Skeletal muscle tissue (tissue), 4 donors: Measurements from ENCODE around the gene TMCC2. TPM values are rescaled to one million over a fixed set of nuclear protein-coding genes. Genes with fewer than 3 reads are reported as not detected.

Source experiments
- H3K27ac ChIP-seq: one replicate; pipeline ENCODE4 v1.7.0; 2013; ENCODE audit warnings: mild to moderate bottlenecking, low read depth, low read length, inconsistent platforms
- H3K27me3 ChIP-seq, 3 donors: one replicate each; pipeline ENCODE4 v1.7.0; 2013; ENCODE audit warnings: low read length in 3 of 3; ENCODE audit not compliant: control insufficient read depth in 3 of 3, insufficient read depth in 3 of 3
- H3K36me3 ChIP-seq, 3 donors: one replicate each; pipeline ENCODE4 v1.7.0; 2013; ENCODE audit warnings: low read length in 3 of 3; ENCODE audit not compliant: control insufficient read depth in 3 of 3, insufficient read depth in 3 of 3
- H3K4me1 ChIP-seq, 3 donors: one replicate each; pipeline ENCODE4 v1.7.0; 2013; ENCODE audit warnings: low read length in 3 of 3, mild to moderate bottlenecking in 3 of 3; ENCODE audit not compliant: control insufficient read depth in 3 of 3, insufficient read depth in 3 of 3
- H3K4me3 ChIP-seq, 3 donors: one replicate each; pipeline ENCODE4 v1.7.0; 2013; ENCODE audit warnings: low read length in 3 of 3
- H3K9ac ChIP-seq, 3 donors: one replicate each; pipeline ENCODE4 v1.7.0; 2013; ENCODE audit warnings: low read length in 3 of 3, mild to moderate bottlenecking in 3 of 3, moderate library complexity in 2 of 3, low read depth in 1 of 3
- H3K9me3 ChIP-seq, 3 donors: one replicate each; pipeline ENCODE4 v1.7.0; 2013; ENCODE audit warnings: low read length in 3 of 3; ENCODE audit not compliant: control insufficient read depth in 3 of 3
- total RNA-seq: library from RNA; depleted of rRNA; stranded (reverse); fragments of >200 nt; gene quantifications from one replicate; pipeline ENCODE4 v1.2.3, GENCODE V29; 2014
- donor health status: Osteomylitis.

The TMCC2 gene
- total RNA-seq, 1 donor from 2014 or later = 15.1 TPM

GRCh38 chr1:205318231-205318991 lies 90.7 kb downstream of the TMCC2 start:
- H3K9ac ChIP-seq = no peak overlapping the region
- H3K27ac ChIP-seq = no peak overlapping the region
- H3K4me3 ChIP-seq = no peak overlapping the region

GRCh38 chr1:205319081-205320018 lies 91.6 kb downstream of the TMCC2 start:
- peak overlapping the region; percentile 6 for H3K27ac ChIP-seq
- H3K4me3 ChIP-seq = peak overlapping the region in 2 of 3 donors; percentile 41 to 49
- peak overlapping the region in 2 of 3 donors; percentile 45 to 47 for H3K9ac ChIP-seq
- no peaks in the 10 kb centered on the region for H3K36me3 ChIP-seq
- H3K9me3 ChIP-seq = no peaks in the 10 kb centered on the region
- H3K27me3 ChIP-seq = no peaks in the 10 kb centered on the region
- peaks cover 51 to 58% (median 52%) of the 10 kb centered on the region in 3 donors for H3K4me1 ChIP-seq

More at GRCh38 chr1:205318231-205318991, 90.7 kb downstream of the TMCC2 start:
- Histone ChIP-seq H3K36me3 (no peaks in the 10 kb centered on the region), H3K27me3 (no peaks in the 10 kb centered on the region), H3K9me3 (no peaks in the 10 kb centered on the region), H3K4me1 (peaks cover 58 to 67% (median 59%) of the 10 kb centered on the region in 3 donors)

GRCh38 chr1:205321162-205321958 lies 93.6 kb downstream of the TMCC2 start, which contains the start of gene NUAK2:
NUAK2 (minus strand) TSS chr1:205321745; CDS start chr1:205321628, 117 bp downstream.
- Histone ChIP-seq H3K27ac (peak within 1 kb of the TSS; percentile 74), H3K36me3 (no peaks in the 10 kb centered on the region), H3K4me3 (peak within 1 kb of the TSS; percentile 84 to 96 (median 91)), H3K27me3 (no peaks in the 10 kb centered on the region), H3K4me1 (peaks cover 47 to 55% (median 53%) of the 10 kb centered on the region in 3 donors), H3K9ac (peak within 1 kb of the TSS; percentile 85 to 93 (median 92)), H3K9me3 (no peaks in the 10 kb centered on the region)

- Histone ChIP-seq H3K4me3 (peak overlapping the region; percentile 67 to 96 (median 84)), H3K27me3 (no peaks in the 10 kb centered on the region), H3K9me3 (no peaks in the 10 kb centered on the region), H3K9ac (peak overlapping the region in 2 of 3 donors; percentile 92 to 93), H3K36me3 (no peaks in the 10 kb centered on the region), H3K4me1 (peaks cover 44 to 53% (median 47%) of the 10 kb centered on the region in 3 donors), H3K27ac (peak overlapping the region; percentile 74)
These were observed 94.2 kb downstream of the TMCC2 start for GRCh38 chr1:205321959-205322283.

Other genes with a start within 250 kb of the TMCC2 start
- gene CNTN2, start 184.7 kb upstream of the TMCC2 start, total RNA-seq = 2.6 TPM
- 0.52 TPM for gene TMEM81, start 143.5 kb upstream of the TMCC2 start, total RNA-seq
- 12.5 TPM for gene RBBP5, start 106.0 kb upstream of the TMCC2 start, total RNA-seq
- gene DSTYK, start 16.2 kb upstream of the TMCC2 start, total RNA-seq = 10.4 TPM
- 1.0 TPM for gene NUAK2, start 93.8 kb downstream of the TMCC2 start, total RNA-seq
- gene KLHDC8A, start 129.0 kb downstream of the TMCC2 start, total RNA-seq = 0.52 TPM
- not detected for gene LEMD1, start 194.1 kb downstream of the TMCC2 start, total RNA-seq
- not detected for gene BLACAT1, start 228.1 kb downstream of the TMCC2 start, total RNA-seq